ENCODE measurements around the gene NF1.
"Not testable (repeated sequence)": the region's sequence is repeated elsewhere in the genome, so short reads cannot be mapped to it uniquely, and the experiment has no call there.

NF1 gene

GRCh38 chr17:31269036-31269577, 174.3 kb downstream of the NF1 start:
- DNase-seq: no peak

- DNase-seq: no peak
Measured at GRCh38 chr17:31269578-31269983, 174.8 kb downstream of the NF1 start.

GRCh38 chr17:31272236-31272635, 177.5 kb downstream of the NF1 start:
- DNase-seq: no peak

GRCh38 chr17:31272803-31273202, 178.0 kb downstream of the NF1 start:
- DNase-seq: no peak

- DNase-seq: no peak
Measured at GRCh38 chr17:31273516-31273915, 178.7 kb downstream of the NF1 start.

GRCh38 chr17:31274252-31274651, 179.5 kb downstream of the NF1 start:
- no peak for DNase-seq

- no peak for DNase-seq
Measured at GRCh38 chr17:31275116-31275515, 180.3 kb downstream of the NF1 start.

- no peak for DNase-seq
Measured at GRCh38 chr17:31279401-31279800, 184.6 kb downstream of the NF1 start.

GRCh38 chr17:31281061-31281460, 186.3 kb downstream of the NF1 start:
- no peak for DNase-seq

GRCh38 chr17:31283841-31284240, 189.1 kb downstream of the NF1 start:
- no peak for DNase-seq

- DNase-seq: no peak
Measured at GRCh38 chr17:31286587-31286986, 191.8 kb downstream of the NF1 start.

GRCh38 chr17:31287932-31288331, 193.2 kb downstream of the NF1 start:
- not testable (repeated sequence) for DNase-seq

- no peak for DNase-seq
Measured at GRCh38 chr17:31289790-31290189, 195.0 kb downstream of the NF1 start.

- DNase-seq: no peak
Measured at GRCh38 chr17:31291820-31292219, 197.0 kb downstream of the NF1 start.

- DNase-seq: no peak
Measured at GRCh38 chr17:31293581-31293980, 198.8 kb downstream of the NF1 start.

GRCh38 chr17:31294231-31294630, 199.5 kb downstream of the NF1 start:
- DNase-seq: no peak

GRCh38 chr17:31294820-31295488, 200.2 kb downstream of the NF1 start:
- no peak for DNase-seq

- DNase-seq: no peak
Measured at GRCh38 chr17:31295489-31295871, 200.7 kb downstream of the NF1 start.

GRCh38 chr17:31296142-31296541, 201.4 kb downstream of the NF1 start:
- no peak for DNase-seq

- no peak for DNase-seq
Measured at GRCh38 chr17:31297090-31297489, 202.3 kb downstream of the NF1 start, which contains the start of gene OMG. OMG (minus strand) TSS chr17:31297239; CDS start chr17:31296331, 908 bp downstream.

- DNase-seq: no peak
Measured at GRCh38 chr17:31299624-31300023, 204.8 kb downstream of the NF1 start.

GRCh38 chr17:31307640-31308039, 212.9 kb downstream of the NF1 start:
- no peak for DNase-seq

GRCh38 chr17:31308372-31309334, 213.9 kb downstream of the NF1 start:
- DNase-seq: peak; percentile 62

- peak; percentile 53 for DNase-seq
Measured at GRCh38 chr17:31309556-31309955, 214.8 kb downstream of the NF1 start.
